Measurements from ENCODE around the gene FCRLB. TPM values are rescaled to one million over a fixed set of nuclear protein-coding genes. Genes with fewer than 3 reads are reported as not detected.

The FCRLB gene
- total RNA-seq, 1 donor from 2014 or later, result not detected

- Histone ChIP-seq H3K4me3 (no peak overlapping the region), H3K9me3 (ENCODE audit: low read depth) (no peaks in the 10 kb centered on the region), H3K4me2 (no peak overlapping the region), H2AFZ (replicated peaks) (no peak overlapping the region), H4K20me1 (ENCODE audit: low read depth) (peaks cover 14% of the 10 kb centered on the region), H3K27ac (no peak overlapping the region), H3F3A (ENCODE audit: low read depth) (peaks cover 15% of the 10 kb centered on the region), H3K36me3 (peaks cover 10% of the 10 kb centered on the region), H3K9ac (no peak overlapping the region), H3K27me3 (peaks cover 8% of the 10 kb centered on the region), H3K4me1 (peaks cover 8% of the 10 kb centered on the region), H3K79me2 (ENCODE audit: low read depth) (peaks cover 21% of the 10 kb centered on the region)
- no peaks in the 10 kb centered on the region for H3K9me3 Mint-ChIP-seq
- no peak for DNase-seq (ENCODE audit: low spot score)
- H3K36me3 Mint-ChIP-seq, result peaks cover 9% of the 10 kb centered on the region
- TF ChIP-seq EZH2 (IDR thresholded peaks at IDR 0.05), result no peak
- no peak for TF ChIP-seq EZH2phosphoT487 (IDR thresholded peaks at IDR 0.05)
- TF ChIP-seq CTCF (IDR thresholded peaks at IDR 0.05), result no peak
- peaks cover 7% of the 10 kb centered on the region for H3K27me3 Mint-ChIP-seq (ENCODE audit: insufficient read depth, low read depth)
- peaks cover 28% of the 10 kb centered on the region for H3K4me1 Mint-ChIP-seq
- no peak overlapping the region for H3K27ac Mint-ChIP-seq
- no peak overlapping the region for H3K4me3 Mint-ChIP-seq
Observed at GRCh38 chr1:161747801-161748200, 26.5 kb downstream of the FCRLB start.

- H3K79me2 ChIP-seq (ENCODE audit: low read depth), result peaks cover 21% of the 10 kb centered on the region
- TF ChIP-seq CTCF (IDR thresholded peaks at IDR 0.05) (peak; percentile 28), EZH2phosphoT487 (IDR thresholded peaks at IDR 0.05) (peak; percentile 5), EZH2 (IDR thresholded peaks at IDR 0.05) (no peak)
- peak within 1 kb of the TSS; percentile 64 for H3K4me3 ChIP-seq
- peak within 1 kb of the TSS; percentile 93 for H3K27ac ChIP-seq
- no peaks in the 10 kb centered on the region for H3K9me3 ChIP-seq (ENCODE audit: low read depth)
- peak; percentile 97 for DNase-seq (ENCODE audit: low spot score)
- H3K9ac ChIP-seq, result peak within 1 kb of the TSS; percentile 63
- H3K4me2 ChIP-seq, result peak within 1 kb of the TSS; percentile 61
- Mint-ChIP-seq H3K9me3 (peaks cover 2% of the 10 kb centered on the region), H3K27ac (peak within 1 kb of the TSS; percentile 96), H3K4me3 (peak within 1 kb of the TSS; percentile 99), H3K4me1 (peaks cover 21% of the 10 kb centered on the region), H3K36me3 (peaks cover 22% of the 10 kb centered on the region), H3K27me3 (ENCODE audit: insufficient read depth, low read depth) (peaks cover 7% of the 10 kb centered on the region)
- H3K4me1 ChIP-seq, result peaks cover 8% of the 10 kb centered on the region
- peaks cover 8% of the 10 kb centered on the region for H3K27me3 ChIP-seq
- peaks cover 16% of the 10 kb centered on the region for H4K20me1 ChIP-seq (ENCODE audit: low read depth)
- H3K36me3 ChIP-seq, result peaks cover 25% of the 10 kb centered on the region
- H2AFZ ChIP-seq (replicated peaks), result peak within 1 kb of the TSS; percentile 66
- H3F3A ChIP-seq (ENCODE audit: low read depth), result peaks cover 15% of the 10 kb centered on the region
Observed at GRCh38 chr1:161749509-161750407, 28.4 kb downstream of the FCRLB start, which contains the start of gene DUSP12. Gene DUSP12 (plus strand): TSS chr1:161749786. CDS start chr1:161749802, 16 bp downstream.

- Histone ChIP-seq H3K9ac (no peak overlapping the region), H3K4me2 (no peak overlapping the region), H2AFZ (replicated peaks) (no peak overlapping the region), H3K27me3 (no peaks in the 10 kb centered on the region), H3K4me3 (no peak overlapping the region), H3K36me3 (no peaks in the 10 kb centered on the region), H3F3A (ENCODE audit: low read depth) (peaks cover 10% of the 10 kb centered on the region), H3K9me3 (ENCODE audit: low read depth) (no peaks in the 10 kb centered on the region), H4K20me1 (ENCODE audit: low read depth) (no peaks in the 10 kb centered on the region), H3K27ac (no peak overlapping the region), H3K79me2 (ENCODE audit: low read depth) (peaks cover 15% of the 10 kb centered on the region), H3K4me1 (peaks cover 8% of the 10 kb centered on the region)
- Mint-ChIP-seq H3K9me3 (no peaks in the 10 kb centered on the region), H3K27me3 (ENCODE audit: insufficient read depth, low read depth) (no peaks in the 10 kb centered on the region), H3K4me1 (peaks cover 14% of the 10 kb centered on the region), H3K36me3 (peaks cover 5% of the 10 kb centered on the region), H3K27ac (no peak overlapping the region), H3K4me3 (peak overlapping the region; percentile 1)
- peak; percentile 37 for DNase-seq (ENCODE audit: low spot score)
- TF ChIP-seq CTCF (IDR thresholded peaks at IDR 0.05) (peak; percentile 75), EZH2 (IDR thresholded peaks at IDR 0.05) (no peak)
Observed at GRCh38 chr1:161763522-161764098, 42.3 kb downstream of the FCRLB start.
